NOMO-1 (cell line): ENCODE data around the gene CYP27B1.
A peak's percentile ranks its signal among the peaks of the same experiment; 100 is the strongest.

ENCODE experiments used
- DNase-seq, 2 experiments: peaks; one replicate each; lab custom pipeline; 2025; ENCODE audit not compliant: unreplicated experiment in 2 of 2; lab: John Stamatoyannopoulos, UW

Gene CYP27B1

GRCh38 chr12:57752668-57753000, 14.2 kb downstream of the CYP27B1 start:
- no peak for DNase-seq

DNA sequence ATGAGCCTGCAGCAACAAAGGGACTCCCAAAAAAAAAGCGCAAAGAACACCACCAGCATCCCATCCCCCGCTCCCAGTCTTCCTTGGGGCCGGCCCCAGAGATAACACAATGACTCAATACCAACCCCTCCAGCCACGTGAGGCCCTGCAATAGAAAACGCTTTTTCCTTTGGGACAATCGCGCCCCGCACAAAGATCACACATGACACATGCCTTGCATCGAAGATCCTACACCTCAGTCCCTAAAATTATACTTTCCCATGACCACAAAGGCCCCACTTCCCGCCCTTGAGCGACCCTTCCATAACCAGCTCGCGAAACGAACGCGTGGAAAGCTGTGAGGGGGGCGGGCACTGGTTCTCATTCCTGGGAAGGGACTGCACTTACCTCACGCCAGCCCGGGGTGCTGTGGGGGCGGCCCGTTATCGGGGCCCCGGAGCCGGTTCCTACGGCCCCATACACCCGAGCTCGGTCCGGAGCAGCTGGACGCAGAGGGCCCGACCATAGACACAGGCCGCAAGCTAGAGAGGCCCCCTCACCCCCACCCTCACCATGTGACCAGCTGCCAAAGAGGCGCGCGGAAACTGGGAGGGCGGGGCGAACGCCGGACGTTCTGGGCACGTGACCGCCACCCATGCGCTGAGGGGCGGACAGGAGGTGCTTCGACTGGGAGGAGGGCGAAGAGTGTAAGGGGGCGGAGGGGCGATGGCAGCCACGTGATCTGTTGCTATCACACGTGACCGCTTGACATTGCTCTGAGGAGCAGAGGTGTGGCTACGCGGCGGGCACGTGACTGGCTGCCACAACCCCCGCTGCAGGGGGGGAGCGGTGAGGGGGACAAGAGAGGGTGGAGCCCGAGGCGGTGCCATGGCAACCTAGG, 14.8 kb downstream of the CYP27B1 start, which contains the start of gene CDK4:
TSS of gene CDK4 (minus strand) at position 523 of the 880 bp plus-strand sequence. CDS start 593 bp downstream, outside the sequence.
- peak; percentile 99 for DNase-seq

DNA sequence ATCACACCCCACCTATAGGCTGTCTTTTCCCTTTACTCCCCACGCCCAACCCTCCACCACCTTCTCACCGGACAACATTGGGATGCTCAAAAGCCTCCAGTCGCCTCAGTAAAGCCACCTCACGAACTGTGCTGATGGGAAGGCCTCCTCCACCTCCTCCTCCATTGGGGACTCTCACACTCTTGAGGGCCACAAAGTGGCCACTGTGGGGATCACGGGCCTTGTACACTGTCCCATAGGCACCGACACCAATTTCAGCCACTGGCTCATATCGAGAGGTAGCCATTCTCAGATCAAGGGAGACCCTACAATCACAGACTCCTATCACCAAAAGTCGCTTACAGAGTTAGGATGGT, 15.5 kb downstream of the CYP27B1 start:
- DNase-seq, result no peak

DNA sequence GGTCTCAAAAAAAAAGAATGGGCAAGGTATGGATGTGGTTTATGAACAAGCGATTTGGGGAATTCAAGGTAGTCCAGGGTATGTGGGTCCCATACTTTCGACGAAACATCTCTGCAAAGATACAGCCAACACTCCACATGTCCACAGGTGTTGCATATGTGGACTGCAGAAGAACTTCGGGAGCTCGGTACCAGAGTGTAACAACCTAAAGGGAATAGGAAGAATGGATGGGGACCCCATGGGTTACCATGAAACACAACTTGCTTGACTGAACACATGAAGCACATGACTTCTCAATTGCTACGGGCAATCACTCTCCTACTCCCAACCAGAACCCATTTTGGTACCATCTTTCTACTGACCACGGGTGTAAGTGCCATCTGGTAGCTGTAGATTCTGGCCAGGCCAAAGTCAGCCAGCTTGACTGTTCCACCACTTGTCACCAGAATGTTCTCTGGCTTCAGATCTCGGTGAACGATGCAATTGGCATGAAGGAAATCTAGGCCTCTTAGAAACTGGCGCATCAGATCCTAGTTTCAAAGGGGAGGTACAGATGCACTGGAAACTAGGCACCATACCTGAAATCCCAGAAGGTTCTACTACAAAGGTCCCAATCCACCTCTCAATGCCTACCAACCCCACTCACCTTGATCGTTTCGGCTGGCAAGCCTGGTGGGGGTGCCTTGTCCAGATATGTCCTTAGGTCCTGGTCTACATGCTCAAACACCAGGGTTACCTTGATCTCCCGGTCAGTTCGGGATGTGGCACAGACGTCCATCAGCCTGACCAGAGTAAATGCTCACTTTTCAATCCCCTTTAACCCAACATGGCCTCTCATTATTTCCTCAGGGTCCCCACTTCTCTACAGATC, 16.1 kb downstream of the CYP27B1 start:
- no peak for DNase-seq

DNA sequence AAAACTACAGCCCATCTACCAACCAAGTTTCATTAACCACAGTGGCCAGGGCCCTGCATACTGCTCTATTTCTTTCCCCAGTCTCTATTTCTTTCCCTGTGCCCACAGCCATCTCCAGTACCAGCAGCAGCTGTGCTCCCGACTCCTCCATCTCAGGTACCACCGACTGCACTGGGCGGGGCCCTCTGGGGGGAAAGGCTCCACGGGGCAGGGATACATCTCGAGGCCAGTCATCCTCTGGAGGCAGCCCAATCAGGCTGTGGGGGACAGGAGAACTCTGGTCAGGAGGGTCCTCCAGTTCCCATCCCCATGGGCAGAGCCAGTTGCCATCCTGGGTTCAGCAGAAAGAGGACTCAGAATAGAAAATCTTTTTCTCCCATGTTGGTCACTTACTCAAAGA, 17.8 kb downstream of the CYP27B1 start:
- DNase-seq, result no peak

GRCh38 chr12:57746025-57746424, 20.9 kb downstream of the CYP27B1 start:
- DNase-seq, result no peak

- DNase-seq, result no peak
These were observed 21.4 kb downstream of the CYP27B1 start for GRCh38 chr12:57745485-57745881.

GRCh38 chr12:57744777-57745484, 21.9 kb downstream of the CYP27B1 start, which contains the start of gene TSPAN31:
TSPAN31 (plus strand) TSS chr12:57745039; CDS start chr12:57745155, 116 bp downstream.
- peak; percentile 98 for DNase-seq

DNA sequence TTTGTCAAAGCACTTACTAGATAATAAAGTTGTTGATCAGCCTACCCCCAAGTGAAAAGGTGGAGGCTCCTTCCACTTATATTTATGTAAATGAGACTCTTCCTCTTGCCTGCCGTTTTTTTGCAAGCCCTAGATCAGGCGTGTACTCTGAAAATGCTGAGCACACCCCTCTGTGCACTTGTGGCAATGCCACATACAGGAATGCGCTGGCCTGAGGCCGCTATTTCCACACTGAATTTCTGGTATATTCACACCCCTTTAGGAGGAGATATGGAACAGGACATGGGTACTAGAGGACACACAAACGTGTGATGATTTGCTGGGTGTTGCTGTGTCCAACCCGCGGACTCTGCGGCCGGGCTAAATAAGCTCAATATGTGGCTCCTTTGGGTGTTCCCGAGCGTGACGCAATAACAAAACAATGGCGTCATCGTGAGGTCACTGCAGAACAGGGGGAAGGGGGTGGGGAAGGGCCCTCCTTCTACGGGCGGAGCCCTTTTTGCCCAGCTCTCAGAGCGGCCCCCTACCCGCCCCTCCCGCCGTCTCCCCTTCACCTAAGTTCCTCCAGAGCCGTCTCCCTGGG, 22.6 kb downstream of the CYP27B1 start:
- DNase-seq, result peak; percentile 45 to 57

DNA sequence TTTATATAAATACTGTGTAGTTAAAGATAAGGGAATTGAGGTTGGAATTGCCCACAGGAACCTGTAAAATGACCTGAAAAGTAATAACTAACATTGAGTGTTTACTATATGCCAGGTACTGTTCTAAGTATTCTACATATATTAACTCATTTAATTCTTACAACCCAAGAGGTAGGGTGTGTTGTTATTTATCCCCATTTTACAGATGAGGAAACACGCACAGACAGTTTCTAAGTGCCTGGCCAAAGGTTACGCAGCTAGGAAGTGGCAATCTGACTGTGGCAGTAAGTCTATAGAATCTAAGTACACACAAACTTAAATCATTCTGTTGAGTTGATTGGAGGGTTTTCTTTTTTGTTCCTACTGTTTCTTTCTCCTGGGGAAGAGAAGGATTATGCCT, 23.1 kb downstream of the CYP27B1 start:
- no peak for DNase-seq

GRCh38 chr12:57741844-57742738, 24.8 kb downstream of the CYP27B1 start:
- peak; percentile 60 to 84 for DNase-seq

DNA sequence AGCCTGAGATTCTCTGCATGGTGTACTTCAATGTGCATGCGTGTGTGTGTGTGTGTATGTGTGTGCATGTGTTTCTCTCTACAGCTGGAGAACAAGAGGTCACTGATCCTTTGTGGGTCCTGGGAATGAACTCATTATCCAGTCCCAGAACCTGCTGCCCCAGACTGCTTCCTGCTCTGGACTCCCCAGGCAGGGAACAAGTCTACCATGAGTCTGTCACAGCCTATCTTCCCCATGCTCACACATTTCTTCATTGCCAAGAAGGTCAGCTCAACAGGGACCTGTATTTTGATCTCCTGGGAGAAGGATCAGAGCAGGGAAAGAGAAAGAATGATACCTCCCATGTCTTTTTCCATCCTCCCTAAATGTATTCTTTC, 25.5 kb downstream of the CYP27B1 start:
- DNase-seq, result no peak

DNA sequence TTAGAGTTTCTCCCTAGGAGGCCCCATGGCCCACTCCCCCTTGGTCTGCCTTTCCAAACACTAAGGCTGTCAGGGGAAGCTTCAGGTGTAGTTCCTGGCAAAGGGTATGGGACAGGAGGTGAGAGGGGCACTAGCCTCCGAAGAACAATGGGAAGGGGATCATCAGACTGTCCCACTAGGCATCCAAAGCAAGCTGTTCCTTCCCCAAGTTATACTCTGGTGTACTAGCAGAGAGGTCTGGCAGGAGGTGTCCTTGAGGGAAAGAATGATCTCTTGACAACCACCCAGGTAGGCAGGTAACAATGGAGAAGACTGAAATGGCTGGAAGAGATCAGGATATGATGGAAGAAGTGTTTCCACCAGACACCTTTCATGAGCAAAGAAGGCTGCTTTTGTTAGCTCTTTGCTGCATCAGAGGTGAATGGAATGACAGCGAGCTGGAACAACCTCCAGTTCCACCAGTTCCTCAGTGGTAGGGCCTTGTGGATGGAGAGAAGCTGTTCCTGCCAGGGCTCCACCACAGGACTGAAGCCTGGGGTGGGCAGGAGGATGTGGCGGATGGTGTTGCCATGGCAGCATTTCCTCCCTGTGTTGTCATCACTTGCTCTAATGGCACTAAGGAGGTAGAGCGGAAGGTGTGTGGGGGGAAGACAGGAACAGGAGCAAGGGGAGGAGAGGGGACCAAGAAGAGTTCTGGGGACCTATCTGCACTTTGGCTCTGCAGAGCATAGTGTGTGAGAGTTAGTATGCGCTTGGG, 26.0 kb downstream of the CYP27B1 start:
- peak; percentile 28 to 31 for DNase-seq

GRCh38 chr12:57739914-57740538, 26.9 kb downstream of the CYP27B1 start:
- DNase-seq, result no peak

GRCh38 chr12:57739387-57739786, 27.5 kb downstream of the CYP27B1 start:
- no peak for DNase-seq

DNA sequence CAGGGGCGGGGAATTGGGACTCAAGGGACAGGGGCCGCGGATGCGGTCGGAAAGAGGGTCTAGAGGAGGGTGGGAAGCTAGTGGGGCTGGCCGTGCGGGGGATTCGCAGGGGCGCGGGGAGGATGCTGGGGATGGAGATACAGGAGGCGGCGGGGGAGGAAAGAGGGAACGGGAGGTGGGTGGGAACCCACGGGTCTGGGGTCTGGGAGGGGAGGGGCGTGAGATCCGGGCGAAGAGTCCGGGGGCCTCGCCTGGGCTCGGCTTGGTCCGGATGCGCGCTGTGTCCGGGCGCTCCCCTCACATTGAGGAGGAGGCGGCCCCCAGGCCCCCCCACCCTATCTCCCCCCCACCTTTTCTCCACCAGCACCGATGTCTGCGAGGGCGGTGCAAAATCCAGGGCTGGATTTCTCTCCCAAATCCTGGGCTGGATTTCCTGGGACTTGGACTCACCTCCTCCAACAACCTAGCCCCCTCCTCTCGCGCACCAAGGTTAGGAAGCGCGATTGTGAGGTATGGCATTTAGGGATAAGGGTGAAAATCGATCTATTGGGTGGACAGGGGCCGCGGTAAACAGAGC, 28.1 kb downstream of the CYP27B1 start, which contains the start of gene AGAP2:
TSS of gene AGAP2 (minus strand) at position 82 of the 577 bp plus-strand sequence. CDS start 496 bp downstream, outside the sequence.
- DNase-seq, result no peak

DNA sequence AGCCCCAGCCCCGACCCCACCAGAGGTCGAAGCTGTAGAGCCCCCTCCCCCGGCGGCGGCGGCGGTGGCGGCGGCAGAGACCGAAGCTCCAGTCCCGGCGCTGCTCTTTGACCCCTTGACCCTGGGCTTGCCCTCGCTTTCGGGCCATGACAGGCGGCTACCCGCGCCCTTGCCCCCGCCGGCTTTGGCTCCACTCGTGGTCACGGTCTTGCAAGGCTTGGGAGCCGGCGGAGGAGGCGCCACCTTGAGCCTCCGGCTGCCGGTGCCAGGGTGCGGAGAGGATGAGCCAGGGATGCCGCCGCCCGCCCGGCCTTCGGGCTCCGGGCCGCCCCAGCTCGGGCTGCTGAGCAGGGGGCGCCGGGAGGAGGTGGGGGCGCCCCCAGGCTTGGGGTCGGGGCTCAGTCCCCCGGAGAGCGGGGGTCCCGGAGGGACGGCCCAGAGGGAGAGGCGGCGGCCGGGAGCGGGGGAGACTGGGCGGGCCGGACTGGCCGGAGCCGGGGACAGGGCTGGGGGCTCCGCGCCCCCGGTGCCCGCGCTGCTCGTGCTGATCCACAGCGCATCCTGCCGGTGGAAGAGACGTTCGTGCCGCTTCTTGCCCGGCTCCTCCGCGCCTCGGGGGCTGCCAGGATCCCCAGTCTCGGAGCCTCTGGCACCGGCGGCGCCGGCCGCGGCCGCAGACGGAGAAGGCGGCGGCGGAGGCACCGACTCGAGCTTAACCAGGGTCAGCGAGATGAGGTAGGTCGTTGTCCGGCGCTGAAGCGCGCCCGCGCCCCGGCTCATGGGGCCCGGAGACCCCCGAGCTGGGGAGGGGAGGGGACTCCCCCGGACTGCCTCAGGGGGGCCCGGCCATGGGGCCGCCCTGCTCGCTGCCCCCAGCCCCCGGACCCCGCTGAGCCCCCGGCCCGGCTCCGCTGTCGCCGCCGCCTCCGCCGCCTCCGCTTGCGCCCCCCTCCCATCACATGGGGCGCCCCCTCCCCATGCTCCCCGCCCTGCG, 29.1 kb downstream of the CYP27B1 start:
- DNase-seq, result no peak
